Glomerular visceral epithelial cell (primary cell): ENCODE results near the gene UNC79.
"Not testable (repeated sequence)": the region's sequence is repeated elsewhere in the genome, so short reads cannot be mapped to it uniquely, and the experiment has no call there.

Experiments used
- DNase-seq: peaks from one replicate; pipeline ENCODE4 v3.0.0-alpha.2; 2016; ENCODE audit errors: extremely low spot score

The UNC79 gene

GRCh38 chr14:93493054-93493453 lies 62.3 kb downstream of the UNC79 start:
- DNase-seq = no peak

GRCh38 chr14:93493622-93494021 lies 62.9 kb downstream of the UNC79 start:
- not testable (repeated sequence) for DNase-seq

GRCh38 chr14:93496856-93497741 lies 66.4 kb downstream of the UNC79 start:
- DNase-seq = no peak

- no peak for DNase-seq
Measured at GRCh38 chr14:93510056-93510455, 79.3 kb downstream of the UNC79 start.

GRCh38 chr14:93511001-93511400 lies 80.3 kb downstream of the UNC79 start:
- no peak for DNase-seq

GRCh38 chr14:93520053-93520607 lies 89.4 kb downstream of the UNC79 start:
- DNase-seq = no peak

- DNase-seq = no peak
Measured at GRCh38 chr14:93522221-93522620, 91.5 kb downstream of the UNC79 start.

GRCh38 chr14:93525216-93525615 lies 94.5 kb downstream of the UNC79 start:
- not testable (repeated sequence) for DNase-seq

GRCh38 chr14:93525696-93526451 lies 95.1 kb downstream of the UNC79 start:
- DNase-seq = no peak

- no peak for DNase-seq
Measured at GRCh38 chr14:93527203-93527607, 96.5 kb downstream of the UNC79 start.

- DNase-seq = no peak
Measured at GRCh38 chr14:93528884-93529558, 98.3 kb downstream of the UNC79 start.

GRCh38 chr14:93531644-93532043 lies 100.9 kb downstream of the UNC79 start:
- no peak for DNase-seq

- DNase-seq = no peak
Measured at GRCh38 chr14:93532541-93532940, 101.8 kb downstream of the UNC79 start.

- DNase-seq = no peak
Measured at GRCh38 chr14:93533437-93533836, 102.7 kb downstream of the UNC79 start.

- no peak for DNase-seq
Measured at GRCh38 chr14:93533842-93534241, 103.1 kb downstream of the UNC79 start.

GRCh38 chr14:93535537-93535936 lies 104.8 kb downstream of the UNC79 start:
- DNase-seq = no peak

GRCh38 chr14:93536945-93537344 lies 106.2 kb downstream of the UNC79 start:
- DNase-seq = peak; percentile 9

GRCh38 chr14:93537951-93538350 lies 107.2 kb downstream of the UNC79 start:
- no peak for DNase-seq

- DNase-seq = no peak
Measured at GRCh38 chr14:93538413-93538812, 107.7 kb downstream of the UNC79 start.

GRCh38 chr14:93540235-93540634 lies 109.5 kb downstream of the UNC79 start:
- DNase-seq = no peak

- no peak for DNase-seq
Measured at GRCh38 chr14:93543766-93544165, 113.0 kb downstream of the UNC79 start.

- no peak for DNase-seq
Measured at GRCh38 chr14:93544212-93544611, 113.5 kb downstream of the UNC79 start.
